Measurements from ENCODE around the gene RAPGEF1. TPM values are rescaled to one million over a fixed set of nuclear protein-coding genes. Genes with fewer than 3 reads are reported as not detected.

The RAPGEF1 gene
- 11.0 and 16.8 TPM in 2 replicates for total RNA-seq (ENCODE audit: low replicate concordance)

GRCh38 chr9:131739959-131740648, at the start of gene RAPGEF1:
TSS of gene RAPGEF1 (minus strand) at chr9:131740076. CDS start at chr9:131739830, 246 bp downstream.

DNA sequence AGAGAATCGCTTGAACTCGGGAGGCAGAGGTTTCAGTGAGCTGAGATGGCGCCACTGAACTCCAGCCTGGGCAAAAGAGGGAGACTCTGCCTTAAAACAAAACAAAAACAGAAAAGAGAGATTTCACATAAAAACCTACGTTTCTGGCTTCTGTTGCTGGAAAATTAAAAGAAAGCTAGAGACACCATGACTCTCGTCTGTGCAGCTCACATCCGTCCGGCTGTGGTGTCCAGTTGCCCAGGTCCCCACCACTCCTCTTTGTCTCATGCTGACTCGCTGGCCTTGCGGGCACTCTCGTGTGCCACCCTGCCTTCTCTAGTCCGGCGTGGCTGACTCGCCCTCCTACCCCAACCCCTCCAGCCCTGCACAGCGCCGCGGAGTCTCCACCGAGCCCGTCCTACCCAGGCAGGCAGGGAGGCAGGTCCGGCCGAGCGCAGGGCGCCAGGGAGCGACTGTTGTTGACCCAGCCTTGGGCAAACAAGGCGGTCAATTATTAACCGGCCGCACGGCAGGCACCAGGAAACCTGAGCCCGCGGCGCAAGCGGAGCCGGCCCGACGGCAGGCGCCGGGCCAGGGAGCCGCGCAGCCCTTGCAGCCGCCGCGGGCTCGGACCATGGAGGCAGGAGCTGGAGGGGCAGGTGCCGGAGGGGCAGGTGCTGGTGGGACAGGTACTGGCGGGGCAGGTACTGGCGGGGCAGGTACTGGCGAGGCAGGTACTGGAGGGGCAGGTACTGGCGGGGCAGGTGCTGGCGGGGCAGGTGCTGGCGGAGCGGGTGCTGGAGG, 194.7 kb downstream of the RAPGEF1 start, which contains the start of gene PRRT1B:
Gene PRRT1B, plus strand, starts transcription at position 521 of the 783 bp plus-strand sequence. Its CDS starts 93 bp downstream, at position 614.

GRCh38 chr9:131530920-131531832, 208.7 kb downstream of the RAPGEF1 start, which contains the start of gene UCK1:
TSS of gene UCK1 (minus strand) at chr9:131531263. CDS start at chr9:131531174, 89 bp downstream.

Other genes starting within 250 kb of the RAPGEF1 start
- 22.3 and 37.2 TPM in 2 replicates for gene POMT1, start 237.2 kb downstream of the RAPGEF1 start, total RNA-seq (ENCODE audit: low replicate concordance)
- 13.9 and 22.5 TPM in 2 replicates for gene UCK1, start 208.8 kb downstream of the RAPGEF1 start, total RNA-seq (ENCODE audit: low replicate concordance)
- not detected in 2 replicates for gene PRRT1B, start 194.6 kb downstream of the RAPGEF1 start, total RNA-seq (ENCODE audit: low replicate concordance)